K562 (cell line): Measurements from ENCODE around the gene STXBP6. TPM values are rescaled to one million over a fixed set of nuclear protein-coding genes. Genes with fewer than 3 reads are reported as not detected.

Experiments used
- ATAC-seq: fragments of 200-7000 bp; cut with Tn5 transposase; 3 replicates; pipeline ENCODE4 v1.9.1; 2020; ENCODE audit warnings: moderate library complexity
- BruUV-seq: library from RNA; stranded (reverse); fragments of 400-500 nt; replicated peaks from 2 replicates; lab custom pipeline; 2021; lab: Mats Ljungman, UMichigan
- CTCF ChIA-PET: fragments of 300-600 bp; formaldehyde crosslinking; extraction: SDS; loops from one replicate; lab custom pipeline; 2021; ENCODE audit warnings: low intra/inter-chr PET ratio; lab: Yijun Ruan, JAX
- POLR2A ChIA-PET: fragments of 300-600, 350-650 bp; sonication (Branson Sonifier 250); formaldehyde crosslinking; extraction: SDS; loops from one replicate; lab custom pipeline; 2021; ENCODE audit warnings: antibody characterized with exemption, inconsistent platforms; lab: Yijun Ruan, JAX
- DNase-seq, 4 experiments: peaks; one replicate each; pipeline versions ENCODE4 v3.0.0 to v3.0.0-alpha.2; 2011 to 2018; ENCODE audit warnings: low spot score in 3 of 4, mixed read lengths in 3 of 4; ENCODE audit errors: extremely low read depth in 1 of 4
- FAIRE-seq: peaks from 2 replicates; lab custom pipeline; 2011; peaks lifted over from hg19 to GRCh38; lab: Jason Lieb, UNC
- H2AFZ ChIP-seq: 2 replicates; pipeline ENCODE4 v1.6.0; 2011; ENCODE audit warnings: low read depth, low read length, control low read depth, inconsistent platforms
- H3K27ac ChIP-seq: fragments of 200-600 bp; 3 replicates; pipeline ENCODE4 v1.8.0; 2011; ENCODE audit warnings: low read depth, mild to moderate bottlenecking, control low read depth, inconsistent platforms, low read length, moderate library complexity, mixed read lengths; ENCODE audit errors: extremely low read depth
- H3K27me3 ChIP-seq, 2 experiments: fragments of 300-600 bp in 1 of 2; 2 replicates in 1 of 2; 3 replicates in 1 of 2; pipeline versions ENCODE4 v1.6.0 to v1.8.0; 2011; ENCODE audit warnings: inconsistent platforms in 2 of 2, low read length in 2 of 2, mild to moderate bottlenecking in 1 of 2, mixed read lengths in 1 of 2, moderate library complexity in 1 of 2; ENCODE audit not compliant: control insufficient read depth in 2 of 2, insufficient read depth in 2 of 2
- H3K36me3 ChIP-seq: fragments of 300-600 bp; 3 replicates; pipeline ENCODE4 v1.8.0; 2011; ENCODE audit warnings: mild to moderate bottlenecking, low read length, inconsistent platforms; ENCODE audit not compliant: control insufficient read depth, insufficient read depth
- H3K4me1 ChIP-seq, 2 experiments: fragments of 200-600 bp in 1 of 2; replicated peaks in 1 of 2; 2 replicates in 1 of 2; 3 replicates in 1 of 2; pipeline versions ENCODE4 v1.5.1 to v1.8.0; 2011; ENCODE audit warnings: inconsistent platforms in 2 of 2, low read length in 2 of 2, mild to moderate bottlenecking in 1 of 2, mixed read lengths in 1 of 2, moderate library complexity in 1 of 2; ENCODE audit not compliant: control insufficient read depth in 2 of 2, insufficient read depth in 2 of 2
- H3K4me2 ChIP-seq: 2 replicates; pipeline ENCODE4 v1.6.1; 2011; ENCODE audit warnings: low read length, control low read depth, inconsistent platforms, mixed read lengths; ENCODE audit not compliant: insufficient read depth
- H3K4me3 ChIP-seq: fragments of 200-600 bp; sonication (generic), shearing (Covaris generic); 2 replicates; pipeline ENCODE4 v1.5.1; 2016; ENCODE audit warnings: control low read depth, inconsistent platforms
- H3K79me2 ChIP-seq: fragments of 200-600 bp; 3 replicates; pipeline ENCODE4 v1.8.0; 2011; ENCODE audit warnings: low read length, inconsistent platforms; ENCODE audit not compliant: control insufficient read depth, insufficient read depth
- H3K9ac ChIP-seq, 2 experiments: 2 replicates each; pipeline versions ENCODE4 v1.6.0 to v1.6.1; 2011; ENCODE audit warnings: low read depth in 2 of 2, low read length in 2 of 2, control low read depth in 1 of 2, inconsistent platforms in 1 of 2, mild to moderate bottlenecking in 1 of 2, mixed read lengths in 1 of 2; ENCODE audit not compliant: insufficient read depth in 1 of 2
- H3K9me1 ChIP-seq: one replicate; pipeline ENCODE4 v1.6.0; 2011; ENCODE audit warnings: inconsistent platforms, mild to moderate bottlenecking, low read length, moderate library complexity; ENCODE audit not compliant: control insufficient read depth, insufficient read depth
- H3K9me3 ChIP-seq: replicated peaks from 2 replicates; pipeline ENCODE4 v1.5.1; 2011; ENCODE audit warnings: low read depth, low read length, inconsistent platforms; ENCODE audit not compliant: control insufficient read depth, insufficient read depth
- H4K20me1 ChIP-seq: replicated peaks from 2 replicates; pipeline ENCODE4 v1.6.1; 2011; ENCODE audit warnings: low read length, inconsistent platforms, mixed read lengths; ENCODE audit not compliant: control insufficient read depth, insufficient read depth
- CEBPG ChIP-seq, 3 experiments: fragments of 200-800 bp in 1 of 3; sonication (Bioruptor generic) in 1 of 3; sonication (generic) in 1 of 3; formaldehyde crosslinking in 1 of 3; IDR thresholded peaks in 2 of 3; conservative IDR thresholded peaks in 1 of 3; 2 replicates each; pipeline versions ENCODE4 v1.6.1 to v1.8.0; 2016 to 2022; ENCODE audit warnings: missing compliant biosample characterization in 2 of 3, missing genetic modification characterization in 2 of 3, mild to moderate bottlenecking in 1 of 3, missing genetic modification reagents in 1 of 3
- DNMT1 ChIP-seq: fragments of 450-650 bp; IDR thresholded peaks from 2 replicates; pipeline ENCODE4 v1.6.1; 2016; ENCODE audit warnings: antibody characterized with exemption, mild to moderate bottlenecking
- KAT7 ChIP-seq: sonication (generic); formaldehyde crosslinking; IDR thresholded peaks from 2 replicates; pipeline ENCODE4 v1.8.0; 2022; ENCODE audit warnings: missing genetic modification reagents, mild to moderate bottlenecking, borderline replicate concordance
- NFRKB ChIP-seq: fragments of 450-650 bp; IDR thresholded peaks from 2 replicates; pipeline ENCODE4 v1.6.1; 2016; ENCODE audit warnings: low read depth
- NFXL1 ChIP-seq: fragments of 450-650 bp; formaldehyde crosslinking; IDR thresholded peaks from 2 replicates; pipeline ENCODE4 v1.4.0; 2021; ENCODE audit warnings: mild to moderate bottlenecking
- PTBP1 ChIP-seq: fragments of 200-400 bp; formaldehyde crosslinking; IDR thresholded peaks from 2 replicates; pipeline ENCODE4 v1.6.1; 2017; ENCODE audit warnings: low read depth, low read length
- RAD51 ChIP-seq: fragments of 450-650 bp; IDR thresholded peaks from 2 replicates; pipeline ENCODE4 v1.7.1; 2016; ENCODE audit warnings: low read depth, mild to moderate bottlenecking, borderline replicate concordance
- REST ChIP-seq, 2 experiments: fragments of 450-650 bp; formaldehyde crosslinking in 1 of 2; IDR thresholded peaks; 2 replicates each; pipeline versions ENCODE4 v1.4.0 to v1.6.1; 2014 to 2020; ENCODE audit warnings: mild to moderate bottlenecking in 2 of 2, borderline replicate concordance in 1 of 2, low read depth in 1 of 2
- SLC30A9 ChIP-seq: fragments of 250-450 bp; sonication (Bioruptor Pico); IDR thresholded peaks from 2 replicates; pipeline ENCODE4 v1.8.0; 2022; ENCODE audit warnings: mild to moderate bottlenecking, moderate library complexity
- SRSF1 ChIP-seq: fragments of 200-400 bp; formaldehyde crosslinking; IDR thresholded peaks from 2 replicates; pipeline ENCODE4 v1.6.1; 2017; ENCODE audit warnings: mild to moderate bottlenecking, low read depth, low read length, moderate library complexity
- TFAP4 ChIP-seq: sonication (generic); formaldehyde crosslinking; IDR thresholded peaks from 2 replicates; pipeline ENCODE4 v1.8.0; 2022; ENCODE audit warnings: missing genetic modification reagents, mild to moderate bottlenecking, moderate library complexity, borderline replicate concordance
- ZBTB9 ChIP-seq: fragments of 450-650 bp; formaldehyde crosslinking; IDR thresholded peaks from 2 replicates; pipeline ENCODE4 v1.4.0; 2020; ENCODE audit warnings: mild to moderate bottlenecking, moderate library complexity
- WGBS: fragments of 100-300 bp; shearing (Covaris generic); methylation state at CpG from one replicate; pipeline ENCODE4 v1.1.6; 2016; ENCODE audit warnings: low coverage, mixed read lengths; ENCODE audit not compliant: insufficient coverage; ENCODE audit errors: missing lambda C conversion rate; 5-methylcytosine and 5-hydroxymethylcytosine counted together
- in situ Hi-C: fragments of 300-500 bp; cut with MboI; formaldehyde crosslinking; loops from 4 replicates; pipeline ENCODE4 v1.15.0; 2018; ENCODE audit warnings: inconsistent platforms, mixed read lengths
- intact Hi-C: fragments of 100-400 bp; cut with micrococcal nuclease; formaldehyde crosslinking; loops from 2 replicates; pipeline ENCODE4 v1.14.2; 2022
- polyA plus RNA-seq, 8 experiments: library from polyadenylated mRNA; depleted of rRNA in 4 of 8; stranded (reverse) in 5 of 8; unstranded in 3 of 8; fragments of >200 nt; fragmentation: Nextera tagmentation in 2 of 8; fragmentation: Illumina TruSeq in 1 of 8; extraction: Ambion mirVana in 2 of 8; extraction: Trizol in 1 of 8; gene quantifications; 2 replicates each; pipeline versions ENCODE4 v1.2.1 to v1.2.3, GENCODE V29; 2011 to 2014; ENCODE audit warnings: inconsistent platforms in 1 of 8, missing spikeins in 1 of 8
- total RNA-seq, 7 experiments: library from RNA; depleted of rRNA in 6 of 7; stranded (reverse); fragments of >200 nt in 6 of 7; fragmentation: Illumina TruSeq in 2 of 7; extraction: Trizol in 2 of 7; gene quantifications; 2 replicates each; pipeline versions ENCODE4 v1.2.1 to v1.2.3, GENCODE V29; 2011 to 2021; ENCODE audit warnings: low replicate concordance in 1 of 7

STXBP6 gene
- total and polyA plus RNA-seq, 9 of the 15 experiments (the other 6 are each of a cell fraction or from before 2014, with no cell fraction given) = 0.27 to 0.89 (median 0.59) TPM

GRCh38 chr14:25053585-25053984, 3.6 kb upstream of the STXBP6 start:
- CTCF ChIA-PET = no interaction called here
- H3K4me2 ChIP-seq = no peak overlapping the region
- POLR2A ChIA-PET = no interaction called here
- H3K36me3 ChIP-seq = no peaks in the 10 kb centered on the region
- WGBS = 0% methylated on average over 1 of the region's 1 CpG
- H3K4me1 ChIP-seq = peaks cover 3 to 14% of the 10 kb centered on the region in 2 experiments; a peak in 4 of 5 replicates
- DNase-seq (no peak), ATAC-seq (no peak), FAIRE-seq (no peak)
- no peak overlapping the region for H3K9ac ChIP-seq
- no peaks in the 10 kb centered on the region for H3K9me1 ChIP-seq
- H4K20me1 ChIP-seq = 0 out of 2 replicates have a peak, but pooled peaks cover 2% of the 10 kb centered on the region
- H3K4me3 ChIP-seq = no peak overlapping the region
- H3K9me3 ChIP-seq = no peaks in the 10 kb centered on the region
- no TSS peak for BruUV-seq
- H2AFZ ChIP-seq = no peak overlapping the region
- peaks cover 6 to 27% of the 10 kb centered on the region in 2 experiments; a peak in 4 of 5 replicates for H3K27me3 ChIP-seq
- no peaks in the 10 kb centered on the region for H3K79me2 ChIP-seq
- in situ Hi-C loops = no loop called here
- intact Hi-C loops = no loop called here
- H3K27ac ChIP-seq = no peak overlapping the region
- TF ChIP-seq NFXL1 = no peak
- no peak for TF ChIP-seq NFRKB
- no peak for TF ChIP-seq DNMT1
- TF ChIP-seq RAD51 = no peak
- TF ChIP-seq SLC30A9 (CRISPR knock-in tag) = no peak
- no peak for TF ChIP-seq TFAP4 (CRISPR knock-in tag)
- TF ChIP-seq SRSF1 = no peak
- TF ChIP-seq PTBP1 = no peak
- no peak for TF ChIP-seq CEBPG (CRISPR knock-in tag; IDR thresholded peaks at IDR 0.05)
- TF ChIP-seq CEBPG (tag; conservative IDR thresholded peaks at IDR 0.05 in 1 of 2, IDR thresholded peaks at IDR 0.05 in 1 of 2) = no peak
- no peak for TF ChIP-seq ZBTB9 (CRISPR knock-in tag)
- TF ChIP-seq REST (IDR thresholded peaks at IDR 0.05; ENCODE audit: borderline replicate concordance) = no peak
- TF ChIP-seq REST (CRISPR knock-in tag; IDR thresholded peaks at IDR 0.05; ENCODE audit: low read depth) = no peak
- no peak for TF ChIP-seq KAT7 (CRISPR knock-in tag)
